D341Med (cell line): ENCODE data around the gene PNLDC1.
A peak's percentile ranks its signal among the peaks of the same experiment; 100 is the strongest.
"Not testable (repeated sequence)": the region's sequence is repeated elsewhere in the genome, so short reads cannot be mapped to it uniquely, and the experiment has no call there.

Experiments used
- DNase-seq: peaks from one replicate; pipeline ENCODE4 v3.0.0; 2012; ENCODE audit warnings: low spot score

Gene PNLDC1

GRCh38 chr6:159788276-159788675 lies 11.8 kb upstream of the PNLDC1 start:
- DNase-seq, result no peak

- DNase-seq, result peak; percentile 37
Measured at GRCh38 chr6:159788753-159789376, 11.2 kb upstream of the PNLDC1 start.

- DNase-seq, result peak; percentile 94
Measured at GRCh38 chr6:159789377-159790148, 10.5 kb upstream of the PNLDC1 start, which contains the start of gene TCP1. Gene TCP1, minus strand, starts transcription at chr6:159789602. Its CDS starts 134 bp downstream, at chr6:159789468.

- DNase-seq, result peak; percentile 94
Measured at GRCh38 chr6:159790149-159790955, 9.7 kb upstream of the PNLDC1 start, which contains the start of gene MRPL18. Gene MRPL18, plus strand, starts transcription at chr6:159790467. Its CDS starts 121 bp downstream, at chr6:159790588.

GRCh38 chr6:159790956-159791598 lies 9.0 kb upstream of the PNLDC1 start:
- DNase-seq, result no peak

DNA sequence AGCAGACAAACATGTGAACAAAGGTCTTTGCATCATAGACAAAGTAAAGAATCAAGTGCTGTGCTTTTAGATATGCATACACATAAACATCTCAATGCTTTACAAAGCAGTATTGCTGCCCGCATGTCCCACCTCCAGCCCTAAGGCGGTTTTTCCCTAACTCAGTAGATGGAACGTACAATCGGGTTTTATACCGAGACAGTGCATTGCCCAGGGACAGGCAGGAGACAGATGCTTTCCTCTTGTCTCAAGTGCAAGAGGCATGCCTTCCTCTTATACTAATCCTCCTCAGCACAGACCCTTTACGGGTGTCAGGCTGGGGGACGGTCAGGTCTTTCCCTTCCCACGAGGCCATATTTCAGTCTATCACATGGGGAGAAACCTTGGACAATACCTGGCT lies 5.1 kb upstream of the PNLDC1 start:
- DNase-seq, result not testable (repeated sequence)

DNA sequence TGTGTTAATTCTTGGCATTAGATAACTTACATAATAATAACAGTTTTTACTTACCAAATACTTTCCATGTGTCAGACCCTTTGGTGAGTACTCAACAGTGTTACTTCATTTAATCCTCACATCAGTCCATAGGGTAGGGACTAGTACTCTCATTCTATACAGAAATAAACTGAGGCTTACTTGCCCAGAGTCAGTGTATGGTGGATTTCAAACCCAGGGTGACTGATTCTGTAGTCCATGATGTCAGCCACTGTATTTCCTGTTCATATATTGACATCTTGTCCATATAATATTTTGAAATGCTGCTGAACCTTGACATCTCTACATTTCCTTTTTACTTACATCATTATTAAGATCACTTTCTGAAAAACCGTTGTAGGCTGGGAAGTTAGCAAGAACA lies 2.5 kb upstream of the PNLDC1 start:
- no peak for DNase-seq

- no peak for DNase-seq
Measured at GRCh38 chr6:159801935-159802334, 1.9 kb downstream of the PNLDC1 start.

- DNase-seq, result no peak
Measured at GRCh38 chr6:159804504-159804903, 4.4 kb downstream of the PNLDC1 start.

GRCh38 chr6:159805440-159806020 lies 5.5 kb downstream of the PNLDC1 start:
- no peak for DNase-seq

GRCh38 chr6:159806021-159806458 lies 6.0 kb downstream of the PNLDC1 start:
- no peak for DNase-seq

- no peak for DNase-seq
Measured at GRCh38 chr6:159807150-159807858, 7.2 kb downstream of the PNLDC1 start.

GRCh38 chr6:159808647-159809046 lies 8.6 kb downstream of the PNLDC1 start:
- DNase-seq, result no peak

DNA sequence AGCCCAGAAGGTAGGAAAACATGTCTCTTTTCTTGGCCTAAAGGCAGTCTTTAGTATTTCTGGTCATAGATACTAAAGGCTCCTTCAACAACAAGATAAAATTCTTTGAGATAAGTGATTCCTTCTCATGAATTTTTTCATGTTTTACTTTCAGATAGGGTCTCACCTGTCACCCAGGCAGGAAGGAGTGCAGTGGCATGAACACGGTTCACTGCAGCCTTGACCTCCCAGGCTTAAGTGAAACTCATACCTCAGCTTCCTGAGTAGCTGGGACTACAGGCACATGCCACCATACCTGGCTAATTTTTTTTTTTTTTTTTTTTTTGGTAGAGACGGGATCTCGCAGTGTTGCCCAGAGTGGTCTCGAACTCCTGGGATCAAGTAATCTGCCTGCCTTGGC lies 9.1 kb downstream of the PNLDC1 start:
- DNase-seq, result no peak

DNA sequence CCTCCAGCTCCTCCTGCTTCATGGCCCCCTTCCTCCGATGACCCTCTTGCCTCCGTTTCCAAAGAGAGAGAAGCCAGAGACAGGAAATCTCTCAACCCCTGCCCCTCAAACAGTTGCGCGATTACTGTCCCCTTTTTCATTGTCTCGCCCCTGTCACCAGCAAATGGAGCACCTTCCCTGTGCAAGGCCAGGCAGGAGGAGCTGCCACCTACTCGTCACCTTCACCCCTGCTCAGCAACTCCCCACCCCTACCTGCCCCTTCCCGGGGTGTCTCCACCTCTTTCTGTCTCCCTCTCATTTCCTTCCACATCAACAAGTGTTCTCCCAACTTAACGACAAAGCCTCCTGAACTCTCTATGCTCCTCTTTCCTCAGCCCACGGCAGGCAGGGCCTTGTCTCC lies 13.7 kb downstream of the PNLDC1 start:
- DNase-seq, result no peak

GRCh38 chr6:159815410-159815809 lies 15.3 kb downstream of the PNLDC1 start:
- DNase-seq, result no peak

DNA sequence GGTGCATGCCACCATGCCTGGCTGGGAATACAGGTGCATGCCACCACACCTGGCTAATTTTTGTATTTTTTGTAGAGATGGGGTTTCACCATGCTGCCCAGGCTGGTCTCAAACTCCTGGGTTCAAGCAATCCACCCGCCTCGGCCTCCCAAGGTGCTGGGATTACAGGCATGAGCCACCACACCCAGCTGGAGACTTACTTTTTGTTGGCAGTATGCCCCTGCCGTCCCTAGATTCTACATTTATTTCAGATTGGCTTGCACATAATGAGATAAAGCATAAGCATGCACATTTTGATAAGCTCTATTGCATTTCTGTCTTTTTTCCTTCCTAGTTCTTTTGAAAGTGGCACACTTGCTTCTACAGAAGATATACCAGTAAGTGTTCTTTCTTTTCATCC lies 16.7 kb downstream of the PNLDC1 start:
- DNase-seq, result not testable (repeated sequence)

DNA sequence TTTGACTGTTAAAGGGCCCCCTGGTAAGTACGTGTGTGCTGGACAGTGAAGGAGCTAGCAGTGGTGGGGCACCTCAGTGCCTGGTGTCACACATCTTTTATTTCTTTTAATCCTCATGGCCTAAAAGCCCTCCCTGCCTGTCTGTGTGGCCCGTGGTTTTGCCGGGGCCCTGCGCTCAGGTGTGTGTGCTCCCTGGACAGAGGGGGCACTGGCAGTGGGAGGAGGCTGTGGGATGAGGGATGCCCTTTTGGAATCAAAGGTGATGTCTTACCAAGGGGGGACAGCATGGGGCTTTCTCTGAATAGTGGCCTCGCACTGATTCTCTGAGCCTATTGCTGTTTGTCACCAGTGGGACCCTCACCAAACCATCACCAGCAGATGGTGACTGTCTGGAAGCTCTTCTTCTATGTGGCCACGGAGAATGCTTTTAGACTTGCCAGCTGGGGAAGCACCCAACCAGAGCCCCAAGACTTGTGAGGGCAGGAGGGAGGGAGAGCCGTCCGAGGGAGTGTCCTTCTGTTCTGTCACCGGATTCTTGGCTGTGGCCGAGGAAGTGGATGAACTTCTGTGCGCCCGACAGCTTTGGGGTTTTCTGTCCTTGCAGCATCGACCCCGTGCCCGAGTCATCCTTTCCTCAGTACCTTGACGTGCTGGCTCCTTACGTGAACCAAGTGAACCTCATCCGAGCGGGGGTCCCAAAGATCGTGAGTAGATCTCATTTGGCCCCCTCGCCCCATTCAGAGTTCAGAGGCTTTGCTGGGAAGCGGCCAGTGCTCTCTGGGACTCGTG lies 18.1 kb downstream of the PNLDC1 start:
- DNase-seq, result no peak

GRCh38 chr6:159819098-159819497 lies 19.0 kb downstream of the PNLDC1 start:
- no peak for DNase-seq

DNA sequence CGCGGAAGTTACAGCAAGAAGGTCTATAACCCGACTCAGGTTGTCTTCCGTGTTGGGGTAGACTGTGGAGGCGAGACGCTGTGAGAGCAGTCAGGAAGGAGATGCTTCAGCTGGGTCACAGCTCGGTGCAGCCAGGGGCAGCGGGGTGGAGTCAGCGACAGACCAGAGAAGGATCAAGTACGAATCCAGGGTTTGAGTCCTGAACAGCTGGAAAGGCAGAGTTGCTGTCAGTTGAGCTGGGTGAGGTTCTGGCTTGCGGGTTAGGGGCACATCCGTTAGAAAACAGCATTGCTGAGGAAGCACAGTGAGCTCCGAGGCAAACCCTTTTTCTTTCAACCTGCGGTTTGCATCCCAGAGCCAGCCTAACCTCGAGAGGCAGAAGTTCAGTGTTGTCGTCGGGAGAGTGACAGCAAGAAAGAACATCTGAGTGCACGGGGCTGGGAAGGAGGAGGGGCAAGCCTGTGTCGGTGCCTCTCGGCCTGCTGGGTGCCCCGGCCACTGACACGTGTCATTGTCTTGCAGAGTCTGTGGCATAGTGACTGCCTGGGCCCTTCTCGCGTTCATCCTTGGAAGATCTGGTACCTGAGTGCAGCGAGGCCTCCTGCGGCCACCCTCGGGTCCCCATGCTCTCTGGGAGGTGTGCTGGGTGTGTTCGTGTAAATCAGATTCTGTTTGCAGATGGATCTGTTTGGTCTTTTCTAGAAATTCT lies 20.0 kb downstream of the PNLDC1 start:
- DNase-seq, result no peak
